Endothelial cell of umbilical vein (primary cell): ENCODE data around the gene HPS3. TPM values are rescaled to one million over a fixed set of nuclear protein-coding genes. Genes with fewer than 3 reads are reported as not detected.

Experiments
- BruUV-seq: library from RNA; stranded (reverse); fragments of 400-500 nt; replicated peaks from 2 replicates; lab custom pipeline; 2021; lab: Mats Ljungman, UMichigan
- CTCF ChIA-PET: fragments of 300-600, 350-600 bp; sonication (Branson Sonifier 250); formaldehyde crosslinking; loops from one replicate; lab custom pipeline; 2021; ENCODE audit warnings: antibody characterized with exemption, inconsistent platforms; lab: Charles Lee
- POLR2A ChIA-PET: fragments of 300-600, 350-600 bp; sonication (Branson Sonifier 250); formaldehyde crosslinking; loops from one replicate; lab custom pipeline; 2021; ENCODE audit warnings: antibody characterized with exemption, inconsistent platforms; lab: Charles Lee
- DNase-seq: peaks from one replicate; pipeline ENCODE4 v3.0.0-alpha.2; 2011; ENCODE audit warnings: low read depth, low spot score
- FAIRE-seq: peaks from 2 replicates; lab custom pipeline; 2011; peaks lifted over from hg19 to GRCh38; lab: Jason Lieb, UNC
- H2AFZ ChIP-seq: 2 replicates; pipeline ENCODE4 v1.6.0; 2012; ENCODE audit warnings: low read depth, low read length, control low read depth, inconsistent platforms
- H3K27ac ChIP-seq: 2 replicates; pipeline ENCODE4 v1.5.1; 2011; ENCODE audit warnings: low read depth, mild to moderate bottlenecking, control low read depth, low read length, moderate library complexity; ENCODE audit not compliant: insufficient read depth
- H3K27me3 ChIP-seq, 2 experiments: 2 replicates each; pipeline versions ENCODE4 v1.6.0 to v1.6.1; 2011; ENCODE audit warnings: low read length in 2 of 2, mixed read lengths in 1 of 2; ENCODE audit not compliant: control insufficient read depth in 2 of 2, insufficient read depth in 2 of 2
- H3K36me3 ChIP-seq, 2 experiments: 2 replicates in 1 of 2; 3 replicates in 1 of 2; pipeline ENCODE4 v1.5.1; 2011; ENCODE audit warnings: low read length in 2 of 2, mild to moderate bottlenecking in 1 of 2, moderate library complexity in 1 of 2; ENCODE audit not compliant: control insufficient read depth in 2 of 2, insufficient read depth in 2 of 2; ENCODE audit errors: extremely low read depth in 1 of 2
- H3K4me1 ChIP-seq: 3 replicates; pipeline ENCODE4 v1.5.1; 2011; ENCODE audit warnings: mild to moderate bottlenecking, low read length; ENCODE audit not compliant: control insufficient read depth, insufficient read depth; ENCODE audit errors: extremely low read depth
- H3K4me2 ChIP-seq: 2 replicates; pipeline ENCODE4 v1.6.1; 2011; ENCODE audit warnings: low read length, control low read depth, mixed read lengths; ENCODE audit not compliant: insufficient read depth
- H3K4me3 ChIP-seq, 3 experiments: fragments of 200-600 bp in 1 of 3; sonication (generic), shearing (Covaris generic) in 1 of 3; replicated peaks in 1 of 3; 2 replicates each; pipeline ENCODE4 v1.5.1; 2011 to 2016; ENCODE audit warnings: control low read depth in 3 of 3, low read length in 3 of 3, mild to moderate bottlenecking in 2 of 3, inconsistent platforms in 1 of 3, low read depth in 1 of 3, moderate library complexity in 1 of 3; ENCODE audit not compliant: insufficient read depth in 1 of 3
- H3K79me2 ChIP-seq: 2 replicates; pipeline ENCODE4 v1.6.0; 2012; ENCODE audit warnings: low read length, inconsistent platforms; ENCODE audit not compliant: control insufficient read depth, insufficient read depth
- H3K9ac ChIP-seq: replicated peaks from 2 replicates; pipeline ENCODE3; 2011; ENCODE audit warnings: low read length, control low read depth; ENCODE audit not compliant: insufficient read depth; ENCODE audit errors: extremely low read depth
- H3K9me1 ChIP-seq: replicated peaks from 3 replicates; pipeline ENCODE4 v1.6.0; 2011; ENCODE audit warnings: mild to moderate bottlenecking, low read length; ENCODE audit not compliant: control insufficient read depth, insufficient read depth; ENCODE audit errors: extremely low read depth
- H3K9me3 ChIP-seq: replicated peaks from 2 replicates; pipeline ENCODE4 v1.5.1; 2012; ENCODE audit warnings: low read length, inconsistent platforms; ENCODE audit not compliant: control insufficient read depth, insufficient read depth
- H4K20me1 ChIP-seq: replicated peaks from 2 replicates; pipeline ENCODE3; 2011; ENCODE audit warnings: mild to moderate bottlenecking, low read length; ENCODE audit not compliant: control insufficient read depth, insufficient read depth; ENCODE audit errors: extremely low read depth
- EZH2 ChIP-seq: IDR thresholded peaks from 2 replicates; pipeline ENCODE4 v1.6.1; 2012; ENCODE audit warnings: borderline replicate concordance, low read depth, mild to moderate bottlenecking, moderate library complexity, low read length, inconsistent platforms; ENCODE audit not compliant: severe bottlenecking
- FOS ChIP-seq: IDR thresholded peaks from 2 replicates; pipeline ENCODE4 v1.6.1; 2011; ENCODE audit warnings: mild to moderate bottlenecking, low read length, moderate library complexity, borderline replicate concordance; ENCODE audit not compliant: insufficient read depth
- GATA2 ChIP-seq: IDR thresholded peaks from 2 replicates; pipeline ENCODE4 v1.7.0; 2011; ENCODE audit warnings: low read depth, mild to moderate bottlenecking, moderate library complexity, mixed read lengths, low read length; ENCODE audit not compliant: insufficient read length, insufficient read depth
- JUN ChIP-seq: IDR thresholded peaks from 2 replicates; pipeline ENCODE4 v1.6.1; 2011; ENCODE audit warnings: borderline replicate concordance, low read depth; ENCODE audit not compliant: insufficient read length, insufficient read depth
- MYC ChIP-seq: IDR thresholded peaks from one replicate; pipeline ENCODE4 v1.6.1; 2011; ENCODE audit warnings: mild to moderate bottlenecking, low read depth, low read length
- POLR2A ChIP-seq: IDR thresholded peaks from 2 replicates; pipeline ENCODE4 v1.6.1; 2012; ENCODE audit warnings: low read depth, mild to moderate bottlenecking, control low read depth, low read length
- POLR2AphosphoS5 ChIP-seq: IDR thresholded peaks from 2 replicates; pipeline ENCODE4 v1.6.1; 2012; ENCODE audit warnings: low read depth, mild to moderate bottlenecking, control low read depth, low read length, moderate library complexity; ENCODE audit not compliant: insufficient read depth
- dilution Hi-C: fragments of 300-500 bp; cut with MboI; formaldehyde crosslinking; loops from one replicate; pipeline ENCODE4 v1.15.0; 2019; ENCODE audit warnings: low sequenced_read_pairs; ENCODE audit not compliant: extremely low pct_ligation_motif_present
- intact Hi-C: fragments of 100-400 bp; cut with micrococcal nuclease; formaldehyde crosslinking; loops from one replicate; pipeline ENCODE4 v1.10.0; 2022
- polyA plus RNA-seq, 4 experiments: library from polyadenylated mRNA; depleted of rRNA in 3 of 4; stranded (reverse) in 3 of 4; unstranded in 1 of 4; fragments of >200 nt; gene quantifications; 2 replicates each; pipeline versions ENCODE4 v1.2.1 to v1.2.3, GENCODE V29; 2011 to 2012; ENCODE audit warnings: missing spikeins in 1 of 4
- total RNA-seq: library from RNA; stranded (reverse); gene quantifications from 2 replicates; pipeline ENCODE4 v1.2.3, GENCODE V29; 2021
- TF ChIP-seq, protein P1 (sequence below): IDR thresholded peaks from 2 replicates; pipeline ENCODE4 v1.6.1; 2011; ENCODE audit not compliant: insufficient read depth, insufficient read length
- TF ChIP-seq, protein P2 (sequence below), 2 donors: IDR thresholded peaks; 1 replicate in 1 of 2; 2 replicates in 1 of 2; pipeline ENCODE4 v1.5.1; 2011; ENCODE audit warnings: low read length in 2 of 2, mild to moderate bottlenecking in 2 of 2, moderate library complexity in 2 of 2, control low read depth in 1 of 2, inconsistent platforms in 1 of 2, low read depth in 1 of 2; ENCODE audit not compliant: insufficient read depth in 1 of 2; ENCODE audit errors: extremely low read depth in 1 of 2

HPS3 gene
- total and polyA plus RNA-seq, 2 donors (not counting 3 experiments of a cell fraction or from before 2014, with no cell fraction given): 8.8 to 16.1 TPM

- FAIRE-seq: peak; percentile 31
- no TSS peak for BruUV-seq
Observed at GRCh38 chr3:149104484-149104883, 25.0 kb upstream of the HPS3 start.

More at GRCh38 chr3:149104484-149104883, 25.0 kb upstream of the HPS3 start:
- no peak overlapping the region for H3K4me3 ChIP-seq
- CTCF ChIA-PET: no interaction called here
- no peaks in the 10 kb centered on the region for H4K20me1 ChIP-seq
- no peaks in the 10 kb centered on the region for H3K79me2 ChIP-seq
- intact Hi-C loops (no loop called here), dilution Hi-C loops (no loop called here)
- no peak overlapping the region for H3K4me2 ChIP-seq
- no peaks in the 10 kb centered on the region for H3K36me3 ChIP-seq
- H3K27ac ChIP-seq: no peak overlapping the region
- H3K9ac ChIP-seq: no peak overlapping the region
- TF ChIP-seq, protein P1, sequence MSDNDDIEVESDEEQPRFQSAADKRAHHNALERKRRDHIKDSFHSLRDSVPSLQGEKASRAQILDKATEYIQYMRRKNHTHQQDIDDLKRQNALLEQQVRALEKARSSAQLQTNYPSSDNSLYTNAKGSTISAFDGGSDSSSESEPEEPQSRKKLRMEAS: no peak
- TF ChIP-seq FOS (no peak), MYC (no peak), POLR2A (no peak), JUN (no peak), GATA2 (no peak), EZH2 (no peak), POLR2AphosphoS5 (no peak)
- TF ChIP-seq, protein P2, sequence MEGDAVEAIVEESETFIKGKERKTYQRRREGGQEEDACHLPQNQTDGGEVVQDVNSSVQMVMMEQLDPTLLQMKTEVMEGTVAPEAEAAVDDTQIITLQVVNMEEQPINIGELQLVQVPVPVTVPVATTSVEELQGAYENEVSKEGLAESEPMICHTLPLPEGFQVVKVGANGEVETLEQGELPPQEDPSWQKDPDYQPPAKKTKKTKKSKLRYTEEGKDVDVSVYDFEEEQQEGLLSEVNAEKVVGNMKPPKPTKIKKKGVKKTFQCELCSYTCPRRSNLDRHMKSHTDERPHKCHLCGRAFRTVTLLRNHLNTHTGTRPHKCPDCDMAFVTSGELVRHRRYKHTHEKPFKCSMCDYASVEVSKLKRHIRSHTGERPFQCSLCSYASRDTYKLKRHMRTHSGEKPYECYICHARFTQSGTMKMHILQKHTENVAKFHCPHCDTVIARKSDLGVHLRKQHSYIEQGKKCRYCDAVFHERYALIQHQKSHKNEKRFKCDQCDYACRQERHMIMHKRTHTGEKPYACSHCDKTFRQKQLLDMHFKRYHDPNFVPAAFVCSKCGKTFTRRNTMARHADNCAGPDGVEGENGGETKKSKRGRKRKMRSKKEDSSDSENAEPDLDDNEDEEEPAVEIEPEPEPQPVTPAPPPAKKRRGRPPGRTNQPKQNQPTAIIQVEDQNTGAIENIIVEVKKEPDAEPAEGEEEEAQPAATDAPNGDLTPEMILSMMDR (IDR thresholded peaks at IDR 0.05; ENCODE audit: extremely low read depth in 1 of 2, insufficient read depth in 1 of 2, low read depth in 1 of 2, low read length in 2 of 2): no peak
- H2AFZ ChIP-seq: no peak overlapping the region
- no peaks in the 10 kb centered on the region for H3K4me1 ChIP-seq
- no peaks in the 10 kb centered on the region for H3K9me1 ChIP-seq
- no peak for DNase-seq
- H3K9me3 ChIP-seq: no peaks in the 10 kb centered on the region
- POLR2A ChIA-PET: no interaction called here
- H3K27me3 ChIP-seq: peaks cover 0 to 2% of the 10 kb centered on the region in 2 experiments
